Measurements from ENCODE around the gene SNX18. TPM values are rescaled to one million over a fixed set of nuclear protein-coding genes. Genes with fewer than 3 reads are reported as not detected.
A peak's percentile ranks its signal among the peaks of the same experiment; 100 is the strongest.

The SNX18 gene, protein sequence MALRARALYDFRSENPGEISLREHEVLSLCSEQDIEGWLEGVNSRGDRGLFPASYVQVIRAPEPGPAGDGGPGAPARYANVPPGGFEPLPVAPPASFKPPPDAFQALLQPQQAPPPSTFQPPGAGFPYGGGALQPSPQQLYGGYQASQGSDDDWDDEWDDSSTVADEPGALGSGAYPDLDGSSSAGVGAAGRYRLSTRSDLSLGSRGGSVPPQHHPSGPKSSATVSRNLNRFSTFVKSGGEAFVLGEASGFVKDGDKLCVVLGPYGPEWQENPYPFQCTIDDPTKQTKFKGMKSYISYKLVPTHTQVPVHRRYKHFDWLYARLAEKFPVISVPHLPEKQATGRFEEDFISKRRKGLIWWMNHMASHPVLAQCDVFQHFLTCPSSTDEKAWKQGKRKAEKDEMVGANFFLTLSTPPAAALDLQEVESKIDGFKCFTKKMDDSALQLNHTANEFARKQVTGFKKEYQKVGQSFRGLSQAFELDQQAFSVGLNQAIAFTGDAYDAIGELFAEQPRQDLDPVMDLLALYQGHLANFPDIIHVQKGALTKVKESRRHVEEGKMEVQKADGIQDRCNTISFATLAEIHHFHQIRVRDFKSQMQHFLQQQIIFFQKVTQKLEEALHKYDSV
- total RNA-seq (2021; ENCODE audit: unreplicated experiment) = 16.0 TPM
- polyA plus RNA-seq (2012) = 7.2 and 8.5 TPM in 2 replicates
- Bru-seq, nascent RNA = percentile 62 among the genes with signal in this experiment
- BruChase-seq, experiment 1, labeled RNA remaining after a 6-hour chase = percentile 68 among the genes with signal in this experiment
- percentile 71 among the genes with signal in this experiment for BruChase-seq, experiment 2, labeled RNA remaining after a 2-hour chase
- long read RNA-seq, full-length matches to known transcripts = 9 of 14 reads
- long read RNA-seq, partial matches to known transcripts = 0 of 14 reads
- long read RNA-seq, other reads (novel, unspliced or antisense) = 5 of 14 reads

DNA sequence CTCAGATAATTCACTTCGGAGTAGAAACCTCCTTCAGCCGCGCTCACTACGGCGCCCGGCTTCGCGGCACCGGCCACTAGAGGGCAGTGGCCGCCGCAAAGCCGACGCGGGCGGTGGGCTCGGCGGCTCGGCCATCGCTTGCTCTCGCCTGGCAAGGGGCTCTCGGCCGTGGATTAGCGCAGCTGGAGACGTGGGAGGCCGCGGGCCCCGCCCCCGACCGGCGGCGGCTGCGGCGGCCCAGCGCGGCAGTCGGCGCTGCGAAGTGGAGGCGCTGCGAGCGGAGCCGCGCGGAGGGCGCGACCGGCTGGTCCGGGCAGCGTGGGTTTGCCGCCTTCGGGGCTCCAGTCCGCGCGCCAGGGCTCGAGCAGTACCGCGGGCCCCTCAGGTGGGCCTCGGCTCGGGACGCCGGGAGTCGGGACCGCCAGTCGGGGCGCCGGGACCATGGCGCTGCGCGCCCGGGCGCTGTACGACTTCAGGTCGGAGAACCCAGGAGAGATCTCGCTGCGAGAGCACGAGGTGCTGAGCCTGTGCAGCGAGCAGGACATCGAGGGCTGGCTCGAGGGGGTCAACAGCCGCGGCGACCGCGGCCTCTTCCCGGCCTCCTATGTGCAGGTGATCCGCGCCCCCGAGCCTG lies at the start of gene SNX18:
Gene SNX18, plus strand, starts transcription at position 248 of the 634 bp plus-strand sequence. Its CDS starts 194 bp downstream, at position 442.
- peak within 1 kb of the TSS; percentile 78 for H3K27ac ChIP-seq (ENCODE audit: low read depth, low read length)
- ChIA-PET POLR2A (interaction anchor here (0.7 to 1.6 kb wide), 2 partner anchors 327 to 350 kb away, joined by 3 to 5 read pairs; no protein-coding TSS in a partner anchor), RAD21 (ENCODE audit: low non-redundant PET in 1 of 2, low total read pairs in 2 of 2, uncharacterized antibody in 2 of 2, unreplicated experiment in 2 of 2) (interaction anchor here (0.7 to 1.6 kb wide), 8 partner anchors 251 to 378 kb away, joined by 3 to 9 read pairs (median 6); no protein-coding TSS in a partner anchor)

More for the DNA sequence above, at the start of gene SNX18:
- CTCF ChIA-PET = interaction anchor here (0.6 to 3.0 kb wide), 16 partner anchors 13 to 388 kb away, joined by 3 to 57 read pairs (median 6); no protein-coding TSS in a partner anchor
- no peaks in the 10 kb centered on the region for H3K27me3 ChIP-seq (ENCODE audit: insufficient read depth, low read length)
- peak within 1 kb of the TSS; percentile 99 for H2AFZ ChIP-seq (ENCODE audit: low read depth, low read length, poor library complexity, severe bottlenecking)
- H3K9me2 ChIP-seq (ENCODE audit: insufficient read depth) = no peaks in the 10 kb centered on the region
- BruUV-seq (replicated peaks) = no TSS peak
- H3K4me1 ChIP-seq (ENCODE audit: control insufficient read depth in 1 of 2, insufficient read depth in 2 of 2, low read length in 2 of 2) = peaks cover 2 to 16% of the 10 kb centered on the region in 2 experiments; a peak in 1 of 4 replicates
- intact Hi-C loops (cut with micrococcal nuclease) = loop anchor here (1.0 to 2.0 kb wide), 4 partner anchors 274 to 629 kb away; no protein-coding TSS in a partner anchor
- peak within 1 kb of the TSS; percentile 65 to 70 for H3K4me3 ChIP-seq (replicated peaks in 1 of 2; ENCODE audit: low read depth in 1 of 2, low read length in 2 of 2)
- H3K9ac ChIP-seq (ENCODE audit: low read length) = peak within 1 kb of the TSS; percentile 69
- ATAC-seq (peak; percentile 88), DNase-seq (ENCODE audit: low read depth, low spot score) (peak; percentile 74)
- 0 out of 4 replicates have a peak, but pooled peaks cover 0 to 8% of the 10 kb centered on the region in 2 experiments for H3K36me3 ChIP-seq (ENCODE audit: control insufficient read depth in 1 of 2, insufficient read depth in 2 of 2, low read length in 2 of 2)
- H3K79me2 ChIP-seq (ENCODE audit: insufficient read depth, low read length) = peaks cover 34% of the 10 kb centered on the region
- H3K4me2 ChIP-seq (ENCODE audit: low read length) = peak within 1 kb of the TSS; percentile 87
- H3K9me3 ChIP-seq (ENCODE audit: control insufficient read depth in 1 of 2, insufficient read depth in 1 of 2, low read depth in 1 of 2, low read length in 2 of 2) = no peaks in the 10 kb centered on the region
- TF ChIP-seq EGR1 (IDR thresholded peaks at IDR 0.05; ENCODE audit: low read depth) = peak; percentile 84
- no peak for TF ChIP-seq EZH2 (IDR thresholded peaks at IDR 0.05)
- TF ChIP-seq FOSL1 (IDR thresholded peaks at IDR 0.05; ENCODE audit: low read depth) = no peak
- TF ChIP-seq CEBPB (IDR thresholded peaks at IDR 0.05; ENCODE audit: low read depth) = no peak
- peak; percentile 93 for TF ChIP-seq SRF (IDR thresholded peaks at IDR 0.05; ENCODE audit: low read depth)
- peak; percentile 71 for TF ChIP-seq POLR2A (IDR thresholded peaks at IDR 0.05; ENCODE audit: borderline replicate concordance, extremely low read depth, insufficient read depth, insufficient read length)
- peak; percentile 88 for TF ChIP-seq ZFX (IDR thresholded peaks at IDR 0.05)
- peak; percentile 61 for TF ChIP-seq SP1 (IDR thresholded peaks at IDR 0.05; ENCODE audit: low read depth)
- peak; percentile 93 for TF ChIP-seq RAD21 (IDR thresholded peaks at IDR 0.05; ENCODE audit: low read depth)
- peak; percentile 79 for TF ChIP-seq POLR2AphosphoS5 (IDR thresholded peaks at IDR 0.05; ENCODE audit: low read depth, low read length)
- peak; percentile 50 for TF ChIP-seq TCF7L2 (IDR thresholded peaks at IDR 0.05; ENCODE audit: borderline replicate concordance, extremely low read depth, insufficient read depth, insufficient read length)
- peak; percentile 88 for TF ChIP-seq YY1 (IDR thresholded peaks at IDR 0.05; ENCODE audit: extremely low read depth, insufficient replicate concordance, low read depth, low read length)
- TF ChIP-seq CTCF (IDR thresholded peaks at IDR 0.05 in 2 of 3, conservative IDR thresholded peaks at IDR 0.05 in 1 of 3; ENCODE audit: borderline replicate concordance in 1 of 3, insufficient read depth in 1 of 3, low read depth in 2 of 3, low read length in 2 of 3) = peak; percentile 89 to 95 (median 92)
- TF ChIP-seq, protein P1, sequence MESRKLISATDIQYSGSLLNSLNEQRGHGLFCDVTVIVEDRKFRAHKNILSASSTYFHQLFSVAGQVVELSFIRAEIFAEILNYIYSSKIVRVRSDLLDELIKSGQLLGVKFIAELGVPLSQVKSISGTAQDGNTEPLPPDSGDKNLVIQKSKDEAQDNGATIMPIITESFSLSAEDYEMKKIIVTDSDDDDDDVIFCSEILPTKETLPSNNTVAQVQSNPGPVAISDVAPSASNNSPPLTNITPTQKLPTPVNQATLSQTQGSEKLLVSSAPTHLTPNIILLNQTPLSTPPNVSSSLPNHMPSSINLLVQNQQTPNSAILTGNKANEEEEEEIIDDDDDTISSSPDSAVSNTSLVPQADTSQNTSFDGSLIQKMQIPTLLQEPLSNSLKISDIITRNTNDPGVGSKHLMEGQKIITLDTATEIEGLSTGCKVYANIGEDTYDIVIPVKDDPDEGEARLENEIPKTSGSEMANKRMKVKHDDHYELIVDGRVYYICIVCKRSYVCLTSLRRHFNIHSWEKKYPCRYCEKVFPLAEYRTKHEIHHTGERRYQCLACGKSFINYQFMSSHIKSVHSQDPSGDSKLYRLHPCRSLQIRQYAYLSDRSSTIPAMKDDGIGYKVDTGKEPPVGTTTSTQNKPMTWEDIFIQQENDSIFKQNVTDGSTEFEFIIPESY (IDR thresholded peaks at IDR 0.05; ENCODE audit: extremely low read depth, insufficient replicate concordance, low read length) = peak; percentile 16
- H4K20me1 ChIP-seq (ENCODE audit: insufficient read depth) = no peaks in the 10 kb centered on the region
